Smooth muscle cell (in vitro differentiated cells): Measurements from ENCODE around the gene FHIT. TPM values are rescaled to one million over a fixed set of nuclear protein-coding genes. Genes with fewer than 3 reads are reported as not detected.

Source experiments
- DNase-seq: peaks from one replicate; lab custom pipeline; 2025; ENCODE audit not compliant: unreplicated experiment; lab: John Stamatoyannopoulos, UW
- H2AFZ ChIP-seq: fragments of 200-600 bp; sonication (generic); 2 replicates; pipeline ENCODE4 v1.6.0; 2016; ENCODE audit warnings: antibody characterized with exemption, low read depth, mild to moderate bottlenecking
- H3F3A ChIP-seq: fragments of 200-600 bp; sonication (generic); 2 replicates; pipeline ENCODE4 v1.6.0; 2017; ENCODE audit warnings: antibody characterized with exemption, low read depth
- H3K27ac ChIP-seq: fragments of 200-600 bp; sonication (generic); 2 replicates; pipeline ENCODE4 v1.5.1; 2016; ENCODE audit warnings: low read depth, mild to moderate bottlenecking
- H3K27me3 ChIP-seq: fragments of 200-600 bp; sonication (generic); 2 replicates; pipeline ENCODE4 v1.6.1; 2016; ENCODE audit warnings: low read depth, mild to moderate bottlenecking
- H3K36me3 ChIP-seq: fragments of 200-600 bp; sonication (generic); 2 replicates; pipeline ENCODE4 v1.5.1; 2016; ENCODE audit warnings: low read depth
- H3K4me1 ChIP-seq: fragments of 200-600 bp; sonication (generic); 2 replicates; pipeline ENCODE4 v1.5.1; 2016; ENCODE audit warnings: low read depth
- H3K4me2 ChIP-seq: fragments of 200-600 bp; sonication (generic); 2 replicates; pipeline ENCODE4 v1.6.0; 2016; ENCODE audit warnings: mild to moderate bottlenecking
- H3K4me3 ChIP-seq: fragments of 200-600 bp; sonication (generic); 2 replicates; pipeline ENCODE4 v1.5.1; 2016; ENCODE audit warnings: mild to moderate bottlenecking
- H3K79me2 ChIP-seq: fragments of 200-600 bp; sonication (generic); 2 replicates; pipeline ENCODE4 v1.6.0; 2016; ENCODE audit warnings: low read depth, mild to moderate bottlenecking
- H3K9ac ChIP-seq: fragments of 200-600 bp; sonication (generic); 2 replicates; pipeline ENCODE4 v1.6.0; 2016; ENCODE audit warnings: low read depth
- H3K9me3 ChIP-seq: fragments of 200-600 bp; sonication (generic); replicated peaks from 2 replicates; pipeline ENCODE4 v1.5.1; 2016; ENCODE audit warnings: low read depth
- H4K20me1 ChIP-seq: fragments of 200-600 bp; sonication (generic); 2 replicates; pipeline ENCODE4 v1.6.0; 2016; ENCODE audit warnings: low read depth
- CTCF ChIP-seq: fragments of 200-600 bp; sonication (generic); IDR thresholded peaks from 2 replicates; pipeline ENCODE4 v1.5.1; 2017; ENCODE audit warnings: borderline replicate concordance, mild to moderate bottlenecking, antibody characterized with exemption; ENCODE audit not compliant: insufficient read depth, poor library complexity, severe bottlenecking
- WGBS: methylation state at CpG from one replicate; pipeline ENCODE4 v1.1.7; 2016; ENCODE audit warnings: low lambda C conversion rate; 5-methylcytosine and 5-hydroxymethylcytosine counted together
- polyA plus RNA-seq: library from polyadenylated mRNA; unstranded; fragments of >200 nt; fragmentation: Nextera tagmentation; extraction: Ambion mirVana; gene quantifications from 2 replicates; pipeline ENCODE4 v1.2.1, GENCODE V29; 2016
- total RNA-seq: library from RNA; depleted of rRNA; stranded (reverse); fragments of >200 nt; gene quantifications from 2 replicates; pipeline ENCODE4 v1.2.3, GENCODE V29; 2014

The FHIT gene
- total and polyA plus RNA-seq, 2 experiments from 2014 or later: 5.9 to 6.7 TPM

GRCh38 chr3:60079076-60079475 lies 1172.2 kb downstream of the FHIT start:
- no peaks in the 10 kb centered on the region for H3F3A ChIP-seq
- no peak overlapping the region for H3K4me2 ChIP-seq
- peaks cover 6% of the 10 kb centered on the region for H3K4me1 ChIP-seq
- no peak for TF ChIP-seq CTCF
- H3K27ac ChIP-seq: no peak overlapping the region
- H3K9ac ChIP-seq: no peak overlapping the region
- 74% methylated on average over 5 of the region's 5 CpGs for WGBS
- no peak for DNase-seq
- H4K20me1 ChIP-seq: no peaks in the 10 kb centered on the region
- no peak overlapping the region for H3K4me3 ChIP-seq
- no peaks in the 10 kb centered on the region for H3K27me3 ChIP-seq
- H3K9me3 ChIP-seq: no peaks in the 10 kb centered on the region
- no peak overlapping the region for H2AFZ ChIP-seq
- H3K36me3 ChIP-seq: no peaks in the 10 kb centered on the region
- H3K79me2 ChIP-seq: no peaks in the 10 kb centered on the region

GRCh38 chr3:60076331-60076730 lies 1174.9 kb downstream of the FHIT start:
- Histone ChIP-seq H3K4me2 (peak overlapping the region; percentile 74), H3K27me3 (no peaks in the 10 kb centered on the region), H3K9me3 (no peaks in the 10 kb centered on the region), H3K9ac (no peak overlapping the region), H2AFZ (peak overlapping the region; percentile 17), H3K27ac (peak overlapping the region; percentile 29), H4K20me1 (no peaks in the 10 kb centered on the region), H3K4me3 (peak overlapping the region; percentile 9), H3K36me3 (no peaks in the 10 kb centered on the region), H3K79me2 (no peaks in the 10 kb centered on the region), H3K4me1 (peaks cover 6% of the 10 kb centered on the region), H3F3A (no peaks in the 10 kb centered on the region)
- DNase-seq: no peak
- WGBS: 33% methylated on average over 1 of the region's 1 CpG
- no peak for TF ChIP-seq CTCF

GRCh38 chr3:60073942-60074341 lies 1177.3 kb downstream of the FHIT start:
- Histone ChIP-seq H3K4me3 (no peak overlapping the region), H3K4me1 (peaks cover 6% of the 10 kb centered on the region), H2AFZ (no peak overlapping the region), H3K36me3 (no peaks in the 10 kb centered on the region), H3K9me3 (no peaks in the 10 kb centered on the region), H3K9ac (no peak overlapping the region), H3K27me3 (no peaks in the 10 kb centered on the region), H3F3A (no peaks in the 10 kb centered on the region), H3K79me2 (no peaks in the 10 kb centered on the region), H4K20me1 (no peaks in the 10 kb centered on the region), H3K27ac (no peak overlapping the region), H3K4me2 (no peak overlapping the region)
- no peak for TF ChIP-seq CTCF
- DNase-seq: no peak

GRCh38 chr3:60073228-60073627 lies 1178.0 kb downstream of the FHIT start:
- no peaks in the 10 kb centered on the region for H3K9me3 ChIP-seq
- TF ChIP-seq CTCF: no peak
- H2AFZ ChIP-seq: no peak overlapping the region
- WGBS: 87% methylated on average over 4 of the region's 4 CpGs
- no peaks in the 10 kb centered on the region for H3K27me3 ChIP-seq
- H3K36me3 ChIP-seq: no peaks in the 10 kb centered on the region
- H3K9ac ChIP-seq: no peak overlapping the region
- no peak overlapping the region for H3K4me2 ChIP-seq
- DNase-seq: no peak
- peaks cover 6% of the 10 kb centered on the region for H3K4me1 ChIP-seq
- H3K4me3 ChIP-seq: no peak overlapping the region
- no peaks in the 10 kb centered on the region for H3F3A ChIP-seq
- no peaks in the 10 kb centered on the region for H3K79me2 ChIP-seq
- H3K27ac ChIP-seq: no peak overlapping the region
- H4K20me1 ChIP-seq: no peaks in the 10 kb centered on the region
